Retina (tissue), 1 donor: Measurements from ENCODE around the gene ZNF469.
"Not testable (repeated sequence)": the region's sequence is repeated elsewhere in the genome, so short reads cannot be mapped to it uniquely, and the experiment has no call there.

Experiments used
- DNase-seq: peaks from one replicate; pipeline ENCODE4 v3.0.0-alpha.2; 2016

The ZNF469 gene

DNA sequence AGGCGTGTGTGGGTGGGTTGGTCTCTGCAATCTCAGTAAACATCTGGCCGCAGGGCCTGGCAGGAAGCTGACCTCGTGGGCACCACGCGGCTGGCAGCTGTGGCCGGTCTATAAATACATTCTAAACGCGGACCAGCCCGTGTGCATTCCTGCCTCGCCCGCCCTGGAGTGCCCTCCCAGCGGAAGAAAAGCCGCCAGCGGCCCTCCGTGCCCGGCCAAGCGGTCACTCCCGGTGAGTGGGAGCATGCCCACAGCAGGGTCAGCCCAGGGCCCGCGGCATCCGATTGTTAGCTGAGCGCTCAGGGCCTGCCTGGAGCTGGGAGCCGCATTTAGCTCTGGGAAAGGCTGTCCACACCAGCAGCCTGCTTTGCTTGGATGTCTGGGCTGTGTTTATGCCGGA, 10.3 kb downstream of the ZNF469 start:
- no peak for DNase-seq

DNA sequence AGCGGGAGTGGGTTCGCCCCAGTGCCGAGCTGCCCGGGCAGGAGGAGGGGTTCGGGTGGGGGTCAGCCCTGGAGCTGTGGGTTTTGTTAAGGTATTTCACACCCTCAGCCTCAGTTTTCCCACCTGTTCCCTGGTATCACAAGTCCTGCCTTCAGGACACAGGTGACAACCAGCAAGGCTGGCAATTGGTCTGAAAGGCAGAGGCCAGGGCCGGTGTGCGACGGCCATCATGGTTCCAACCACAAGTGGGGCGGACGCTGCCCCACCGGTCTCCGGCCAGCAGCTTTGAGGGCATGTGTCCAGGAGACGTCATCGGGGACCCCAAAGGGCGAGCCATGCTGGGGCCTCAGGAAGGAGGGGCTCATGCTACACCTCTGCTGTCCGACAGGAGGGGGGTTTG, 10.8 kb downstream of the ZNF469 start:
- DNase-seq, result no peak

DNA sequence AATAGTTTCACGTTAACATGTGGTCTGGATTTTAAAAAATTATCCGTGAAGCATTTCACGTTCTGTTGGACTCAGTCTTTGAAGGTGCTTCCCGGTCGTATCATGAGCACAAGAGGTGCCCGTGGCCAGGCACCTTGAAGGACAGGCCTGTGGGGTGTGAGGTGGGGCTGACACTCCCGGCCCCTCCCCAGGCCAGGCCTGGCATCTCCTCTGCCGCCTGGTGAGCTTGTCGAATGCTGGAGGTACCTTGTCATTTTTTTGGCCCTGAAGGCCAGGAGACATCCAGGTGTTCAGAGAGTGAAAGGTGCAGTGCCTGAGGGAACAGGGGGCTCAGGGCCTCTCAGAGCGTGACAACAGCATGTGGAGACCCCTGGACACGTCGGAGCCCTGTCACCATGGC, 11.7 kb downstream of the ZNF469 start:
- DNase-seq, result no peak

DNA sequence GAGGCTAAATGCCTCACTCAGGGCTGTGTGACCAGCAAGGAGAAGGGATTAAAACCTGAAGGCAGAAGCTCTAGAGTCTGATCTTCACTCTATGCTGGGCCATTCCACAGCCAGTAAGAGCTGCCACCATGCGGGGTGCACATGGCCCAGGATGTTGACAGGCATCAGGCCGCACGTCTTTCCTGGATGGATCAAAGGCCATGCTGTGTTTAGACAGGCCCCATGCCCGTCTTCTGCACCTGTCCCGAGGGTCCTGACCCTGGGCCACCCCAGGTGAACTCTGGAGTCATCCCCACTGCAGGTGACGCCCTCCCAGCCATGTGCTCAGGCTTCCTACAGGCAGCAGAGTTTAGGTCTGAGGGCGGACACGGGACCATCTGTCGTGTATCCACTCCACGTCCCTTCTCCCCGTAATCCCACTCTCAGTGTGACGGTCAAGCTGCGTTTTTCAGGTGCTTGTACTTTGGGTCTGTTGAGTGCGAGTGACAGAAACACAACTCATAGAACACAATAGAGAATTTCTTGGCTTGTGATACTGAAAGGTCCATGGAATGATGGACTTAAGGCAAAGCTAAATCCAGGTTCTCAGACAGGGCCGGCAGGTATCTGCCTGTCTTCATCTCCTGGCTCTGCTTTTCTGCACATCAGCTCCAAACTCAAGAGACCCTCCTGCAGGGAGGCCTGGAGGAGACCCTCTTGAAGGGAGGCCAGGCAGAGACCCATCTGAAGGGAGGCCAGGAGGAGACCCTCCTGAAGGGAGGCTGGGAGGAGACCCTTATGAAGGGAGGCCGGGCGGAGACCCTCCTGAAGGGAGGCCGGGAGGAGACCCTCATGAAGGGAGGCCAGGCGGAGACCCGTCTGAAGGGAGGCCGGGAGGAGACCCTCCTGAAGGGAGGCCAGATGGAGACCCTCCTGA, 13.2 kb downstream of the ZNF469 start:
- no peak for DNase-seq

DNA sequence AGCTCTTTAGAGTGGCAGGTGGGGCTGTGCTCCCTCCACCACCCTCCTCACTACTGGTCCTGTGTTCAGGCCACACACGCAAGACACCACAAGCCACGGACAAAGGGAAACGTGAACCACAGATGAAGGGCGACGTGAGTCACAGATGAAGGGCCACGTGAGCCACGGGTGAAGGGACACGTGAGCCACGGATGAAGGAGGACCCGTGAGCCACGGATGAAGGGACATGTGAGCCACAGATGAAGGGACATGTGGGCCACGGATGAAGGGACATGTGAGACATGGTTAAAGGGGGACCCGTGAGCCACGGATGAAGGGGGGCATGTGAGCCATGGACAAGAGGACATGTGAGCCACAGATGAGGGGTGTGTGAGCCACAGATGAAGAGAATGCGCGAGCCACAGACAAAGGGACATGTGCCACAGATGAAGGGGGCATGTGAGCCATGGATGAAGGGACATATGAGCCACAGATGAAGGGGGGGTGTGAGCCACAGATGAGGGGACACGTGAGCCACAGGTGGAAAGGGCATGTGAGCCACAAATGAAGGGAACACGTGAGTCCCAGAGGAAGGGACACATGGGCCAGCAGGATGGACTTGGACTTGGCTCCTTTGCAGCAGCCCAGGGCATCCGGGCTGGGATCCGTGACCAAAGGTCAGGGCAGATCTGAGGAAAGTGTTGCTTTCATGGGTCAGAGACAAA, 15.6 kb downstream of the ZNF469 start:
- no peak for DNase-seq

DNA sequence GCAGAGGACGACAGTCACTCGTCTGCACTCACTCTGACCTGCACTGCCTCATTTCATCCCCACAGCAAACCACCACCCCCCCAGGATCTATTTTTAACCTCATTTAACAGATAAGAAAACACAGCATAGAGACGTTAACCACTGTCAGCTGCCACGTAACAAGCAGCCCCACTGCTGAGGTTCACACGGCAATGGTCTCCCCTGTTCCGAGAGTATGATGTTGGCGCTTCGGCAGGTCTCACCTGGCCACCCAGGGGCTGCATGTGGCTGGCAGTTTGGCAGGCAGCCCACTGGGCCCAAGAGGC, 16.1 kb downstream of the ZNF469 start:
- DNase-seq, result no peak

DNA sequence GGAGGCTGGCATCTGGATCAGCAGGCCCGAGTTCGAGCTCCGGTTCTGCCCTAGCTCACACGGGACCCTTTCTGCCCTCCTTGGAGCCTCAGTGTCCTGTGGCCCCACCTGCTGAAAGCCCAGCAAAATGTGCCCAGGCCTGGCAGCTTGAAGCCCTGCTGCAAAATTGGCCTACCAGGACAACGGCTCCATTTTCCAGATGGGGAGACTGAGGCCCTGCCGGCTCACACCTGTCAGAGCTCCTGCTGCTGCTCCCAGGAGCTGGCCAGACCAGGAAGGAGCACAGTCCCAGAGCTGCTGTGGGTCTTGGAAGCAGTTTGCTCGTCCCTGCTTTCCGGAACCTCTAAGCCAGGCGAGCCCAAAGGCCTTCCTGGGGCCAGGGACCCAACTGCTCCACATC, 17.4 kb downstream of the ZNF469 start:
- no peak for DNase-seq

DNA sequence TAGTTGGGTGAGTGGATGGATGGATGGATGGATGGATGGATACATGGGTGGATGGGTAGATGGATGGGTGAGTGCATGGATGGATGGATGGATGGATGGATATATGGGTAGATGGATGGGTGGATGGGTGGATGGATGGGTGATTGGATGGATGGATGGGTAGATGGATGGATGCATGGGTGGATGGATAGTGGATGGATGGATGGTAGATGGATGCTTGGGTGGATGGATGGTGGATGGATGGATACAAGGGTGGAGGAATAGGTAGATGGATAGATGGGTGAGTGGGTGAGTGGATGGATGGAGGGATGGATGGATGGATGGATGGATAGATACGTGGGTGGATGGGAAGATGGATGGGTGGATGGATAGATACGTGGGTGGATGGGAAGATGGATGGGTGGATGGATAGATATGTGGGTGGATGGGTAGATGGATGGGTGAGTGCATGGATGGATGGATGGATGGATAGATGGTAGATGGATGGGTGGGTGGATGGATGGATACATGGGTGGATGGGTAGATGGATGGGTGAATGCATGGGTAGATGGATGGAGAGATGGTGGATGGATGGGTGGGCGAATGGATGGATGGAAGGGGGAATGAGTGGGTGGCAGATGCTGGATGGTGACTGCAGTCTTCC, 19.0 kb downstream of the ZNF469 start:
- DNase-seq, result no peak

DNA sequence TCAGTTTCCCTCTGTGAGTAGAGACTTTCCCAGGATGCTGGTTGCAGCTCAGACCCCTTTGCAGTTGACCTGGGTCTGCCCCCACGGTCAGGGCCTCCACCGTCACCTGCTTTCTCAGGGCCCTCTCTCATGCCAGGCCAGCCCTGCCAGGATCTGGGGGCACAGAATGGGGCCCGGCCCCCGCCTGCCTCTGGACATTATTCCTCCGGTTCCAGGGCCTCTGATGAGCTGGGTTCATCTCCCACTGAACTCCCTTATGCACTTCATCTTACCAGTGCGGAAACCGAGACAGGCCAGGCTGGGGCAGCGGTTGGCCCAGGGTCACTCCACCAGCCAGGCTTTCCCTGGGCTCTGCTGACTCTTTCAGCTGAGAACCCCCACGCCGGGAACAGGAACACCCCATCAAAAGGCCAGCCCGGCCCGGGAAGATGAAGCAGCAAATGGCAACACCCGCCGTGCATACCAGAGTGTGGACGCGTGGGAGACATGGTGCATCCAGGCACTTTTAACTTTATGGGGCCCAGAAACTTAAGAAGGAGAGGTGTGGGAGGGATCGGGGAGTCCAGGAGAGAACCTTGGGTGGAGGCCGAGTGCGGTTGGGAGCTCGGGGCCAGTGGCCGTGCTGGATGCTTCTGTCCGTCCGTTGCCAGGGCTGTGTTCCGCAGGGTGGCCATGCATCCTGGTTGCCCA, 19.9 kb downstream of the ZNF469 start:
- DNase-seq, result no peak

DNA sequence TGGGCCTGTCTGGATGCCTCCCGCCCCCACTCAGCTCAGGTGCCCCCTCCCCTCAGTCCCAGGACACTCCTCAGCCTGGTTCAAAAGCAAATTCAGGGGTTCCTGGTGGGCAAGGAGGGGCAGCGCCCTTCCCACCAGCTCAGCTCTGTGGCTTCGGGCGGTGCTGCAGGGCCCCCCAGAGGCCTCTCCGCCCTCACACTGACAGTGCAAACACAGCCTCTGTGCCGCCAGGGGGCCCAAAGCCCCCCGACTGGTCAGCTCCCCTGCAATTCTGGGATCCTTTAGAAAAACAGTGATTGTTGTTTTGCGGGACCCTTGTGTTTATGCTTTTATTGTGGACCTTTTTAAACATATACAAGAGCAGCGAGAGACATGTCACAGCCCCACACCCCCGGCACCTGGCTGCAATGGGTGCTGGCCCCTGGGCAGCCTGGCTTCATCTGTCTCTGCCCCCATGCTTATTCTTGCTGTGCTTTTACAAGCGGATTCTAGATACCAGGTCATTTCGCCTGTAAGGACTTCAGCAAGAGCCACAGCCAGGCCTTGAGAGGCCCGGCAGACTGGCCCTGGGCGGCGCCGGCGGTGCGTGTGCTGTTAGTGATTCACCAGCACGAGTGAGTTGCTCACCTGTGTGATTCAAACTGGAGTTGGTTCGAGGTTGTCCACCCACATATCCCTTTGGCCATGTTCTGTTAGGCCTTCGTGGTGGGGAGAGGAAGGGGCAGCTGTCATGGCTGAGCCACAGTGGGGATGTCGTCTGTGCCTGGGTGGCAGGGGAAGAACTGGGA, 21.2 kb downstream of the ZNF469 start:
- DNase-seq, result no peak

DNA sequence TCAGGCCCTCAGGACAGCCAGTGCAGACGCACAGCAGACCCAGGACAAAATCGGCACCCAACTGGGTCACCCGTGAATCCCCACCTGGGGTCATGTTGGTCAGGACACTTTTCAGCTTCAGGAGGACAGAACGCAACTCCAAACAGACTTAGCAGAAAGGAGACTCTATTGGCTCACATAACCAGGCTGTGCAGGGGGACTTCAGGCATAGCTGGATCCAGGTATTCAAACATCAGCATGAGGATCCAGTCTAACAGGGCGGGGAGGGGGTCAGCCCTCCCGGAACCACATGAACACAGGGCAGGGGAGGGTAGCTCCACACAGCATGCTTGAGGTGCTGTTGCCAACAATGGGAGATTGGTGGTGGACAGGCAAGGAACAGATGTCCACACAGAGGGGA, 22.0 kb downstream of the ZNF469 start:
- no peak for DNase-seq

DNA sequence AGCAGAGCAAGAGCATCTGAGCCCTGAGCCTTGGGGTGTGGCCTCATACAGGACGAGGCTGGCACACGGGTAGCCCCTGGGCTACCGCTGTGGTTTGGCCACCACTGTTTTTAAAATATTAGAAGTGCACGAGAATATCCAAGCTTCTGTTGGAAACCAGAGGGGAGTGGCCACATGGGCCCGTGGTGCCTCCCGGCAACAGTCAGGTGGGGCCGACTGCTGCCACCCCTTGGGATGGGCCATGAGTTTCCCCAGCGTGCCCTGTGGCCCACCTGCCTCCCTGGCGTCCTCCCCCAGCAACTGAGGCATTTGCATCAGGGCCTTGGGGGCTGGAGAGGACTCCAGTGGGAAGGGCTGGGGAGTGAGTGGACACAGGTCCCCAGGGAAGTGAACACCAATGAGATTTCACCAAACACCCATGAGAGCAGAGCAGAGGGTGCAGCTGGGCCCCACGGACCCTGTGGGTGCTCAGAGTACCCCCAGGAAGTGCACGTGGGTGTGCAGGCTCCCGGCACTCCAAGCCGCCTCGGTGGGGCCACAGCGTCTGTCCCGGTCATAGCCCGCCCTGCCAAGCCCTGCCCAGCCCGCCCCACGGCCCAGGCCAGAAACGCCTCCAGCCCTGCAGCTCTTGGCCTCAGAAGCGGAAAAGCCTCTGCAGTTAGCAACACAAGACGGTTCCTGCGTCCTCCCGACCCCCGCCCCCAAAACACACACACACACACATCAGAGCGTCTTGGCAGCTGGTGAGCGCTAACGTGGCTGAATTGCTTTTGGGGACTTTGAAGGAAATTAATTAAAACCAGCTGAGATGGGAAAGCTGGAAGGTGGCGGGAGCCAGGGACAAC, 22.7 kb downstream of the ZNF469 start:
- no peak for DNase-seq

DNA sequence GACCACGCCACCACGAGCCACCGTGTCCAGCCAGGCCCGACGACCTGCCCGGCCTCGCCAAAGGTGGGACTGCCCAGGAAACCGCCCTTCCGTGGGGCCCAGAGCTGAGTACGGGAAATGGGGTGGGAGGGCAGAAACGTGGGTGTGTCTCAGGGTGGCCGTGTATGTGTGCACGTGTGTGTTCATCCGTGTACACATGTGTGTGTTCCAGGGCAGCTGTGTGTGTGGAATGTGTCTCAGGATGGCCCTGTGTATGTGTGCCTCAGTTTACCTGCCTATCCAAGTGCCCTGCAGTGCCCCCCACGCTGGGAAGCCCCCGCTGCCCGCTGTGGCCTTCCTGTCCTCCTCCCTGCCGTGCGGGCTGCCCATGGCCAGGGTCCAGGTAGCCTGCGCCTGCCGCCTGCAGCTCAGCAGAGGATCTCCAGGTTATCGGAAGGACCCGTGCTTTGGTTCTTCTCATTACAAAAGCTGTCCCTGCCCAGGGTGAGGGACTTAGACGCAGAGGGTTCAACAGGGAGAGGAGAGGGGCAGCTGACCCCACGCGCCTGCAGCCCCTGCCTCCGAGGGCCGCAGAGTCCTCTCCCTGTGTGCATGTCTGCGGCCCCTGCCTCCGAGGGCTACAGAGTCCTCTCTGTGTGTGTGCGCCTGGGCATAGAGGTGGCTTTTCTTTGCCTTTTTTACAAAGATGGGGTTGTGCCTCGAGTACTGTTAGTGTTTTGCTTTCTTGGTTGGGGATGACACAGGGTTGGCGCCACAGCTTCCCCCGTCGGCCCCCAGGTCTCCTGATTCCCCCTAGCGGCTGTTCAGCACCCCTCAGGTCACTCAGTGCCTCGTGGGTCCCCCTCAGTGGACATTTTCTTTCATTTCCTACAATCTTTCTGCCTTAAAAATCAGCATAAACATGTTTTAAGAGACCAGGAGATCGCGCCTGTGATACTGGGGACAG, 23.6 kb downstream of the ZNF469 start:
- no peak for DNase-seq

DNA sequence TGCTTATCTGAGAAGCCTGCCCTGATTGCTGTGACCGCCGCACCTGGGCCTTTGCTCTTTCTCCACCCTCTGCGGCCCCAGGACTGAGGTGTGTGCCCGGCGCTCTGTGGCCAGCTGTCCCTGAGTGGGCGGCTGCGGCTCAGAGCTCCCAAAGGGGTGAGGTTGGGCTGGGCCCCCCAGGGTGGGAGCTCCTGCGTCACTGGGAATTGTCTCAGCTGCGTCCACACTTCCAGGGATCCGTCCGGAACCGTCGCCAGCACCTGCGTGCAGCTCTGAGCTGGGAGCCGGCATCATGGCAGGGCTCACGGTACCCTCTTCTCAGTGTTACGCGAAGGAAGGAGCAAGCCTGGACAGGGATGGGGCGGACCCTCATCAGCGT, 24.3 kb downstream of the ZNF469 start:
- DNase-seq, result no peak

DNA sequence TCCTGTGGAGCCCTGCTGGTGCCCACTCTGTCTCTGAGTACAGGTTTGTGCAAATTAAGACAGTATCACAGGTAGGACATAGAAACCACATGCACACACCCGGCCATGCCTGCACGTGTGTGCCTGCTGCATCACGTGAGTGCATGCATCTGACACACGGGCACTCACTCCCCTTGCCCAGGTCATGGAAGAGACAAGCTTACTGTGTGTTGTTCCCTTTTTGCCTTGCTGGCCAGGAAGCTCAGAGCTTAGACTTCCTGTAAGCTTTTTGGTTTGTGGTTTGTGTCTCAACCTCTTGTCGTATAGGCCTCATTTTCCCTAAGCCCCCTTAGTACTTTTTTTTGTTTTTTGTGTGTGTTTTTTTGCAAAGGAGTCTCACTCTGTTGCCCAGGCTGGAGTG, 25.0 kb downstream of the ZNF469 start:
- DNase-seq, result no peak

DNA sequence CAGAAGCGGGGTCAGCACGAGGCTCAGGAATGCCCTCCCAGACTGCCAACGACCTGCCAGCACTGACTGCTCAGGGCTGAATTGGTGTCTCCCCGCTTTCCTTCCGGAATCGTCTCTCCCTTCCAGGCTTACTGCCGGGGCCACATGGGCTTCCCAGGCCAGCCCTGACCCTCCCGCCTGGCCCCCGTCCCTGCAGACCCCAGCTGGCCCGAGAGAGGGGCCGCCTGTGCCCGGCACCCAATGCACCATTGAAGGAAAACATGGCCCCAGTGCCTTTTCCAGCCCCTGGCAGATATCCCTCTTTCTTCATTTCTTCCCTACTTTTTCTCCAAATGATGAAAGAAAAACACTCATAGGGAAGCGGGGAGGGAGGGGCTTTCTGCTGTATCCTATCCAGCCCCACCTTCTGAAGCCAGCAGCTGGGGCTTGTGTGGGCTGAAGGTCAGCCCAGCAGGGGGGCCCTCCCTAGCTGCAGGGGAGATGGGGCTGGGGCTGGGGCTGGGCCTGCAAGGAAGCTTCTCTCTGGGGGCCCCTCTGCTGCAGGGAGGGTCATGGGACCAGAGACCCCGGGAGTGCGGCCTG, 25.9 kb downstream of the ZNF469 start:
- no peak for DNase-seq

DNA sequence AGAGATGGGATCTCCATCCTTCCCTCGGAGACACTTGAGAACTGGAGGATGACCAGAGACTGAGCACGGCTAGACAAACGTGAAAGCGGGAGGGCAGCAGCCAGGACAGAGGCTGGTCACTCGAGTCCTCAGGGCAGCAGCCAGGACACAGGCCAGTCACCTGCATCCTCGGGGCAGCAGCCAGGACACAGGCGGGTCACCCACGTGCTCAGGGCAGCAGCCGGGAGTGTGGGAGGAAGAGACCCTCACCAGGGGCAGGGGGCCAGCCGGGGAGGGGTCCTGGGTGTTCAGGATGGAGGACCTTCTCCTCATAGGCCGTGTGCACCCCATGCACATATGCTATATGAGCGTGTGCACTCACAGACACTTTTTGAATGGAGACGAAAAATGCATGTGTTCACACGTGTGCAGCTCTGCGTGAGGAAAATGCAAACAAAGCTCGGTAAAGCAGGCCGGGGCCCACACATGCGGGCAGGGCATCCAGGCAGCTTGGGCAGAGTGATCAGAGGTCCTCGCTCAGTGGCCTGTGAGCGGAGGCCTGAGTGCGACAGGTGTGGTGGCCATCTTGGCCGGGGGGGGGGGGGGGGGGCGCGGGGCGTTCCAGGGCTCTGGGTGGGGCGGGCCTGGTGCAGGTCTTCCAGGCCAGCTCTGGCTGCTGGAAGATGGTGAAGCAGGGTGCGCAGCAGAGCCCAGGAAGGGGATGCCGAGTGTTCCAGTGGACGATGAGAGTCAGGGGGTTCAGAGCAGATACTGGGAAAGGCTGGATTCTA, 26.7 kb downstream of the ZNF469 start:
- no peak for DNase-seq

DNA sequence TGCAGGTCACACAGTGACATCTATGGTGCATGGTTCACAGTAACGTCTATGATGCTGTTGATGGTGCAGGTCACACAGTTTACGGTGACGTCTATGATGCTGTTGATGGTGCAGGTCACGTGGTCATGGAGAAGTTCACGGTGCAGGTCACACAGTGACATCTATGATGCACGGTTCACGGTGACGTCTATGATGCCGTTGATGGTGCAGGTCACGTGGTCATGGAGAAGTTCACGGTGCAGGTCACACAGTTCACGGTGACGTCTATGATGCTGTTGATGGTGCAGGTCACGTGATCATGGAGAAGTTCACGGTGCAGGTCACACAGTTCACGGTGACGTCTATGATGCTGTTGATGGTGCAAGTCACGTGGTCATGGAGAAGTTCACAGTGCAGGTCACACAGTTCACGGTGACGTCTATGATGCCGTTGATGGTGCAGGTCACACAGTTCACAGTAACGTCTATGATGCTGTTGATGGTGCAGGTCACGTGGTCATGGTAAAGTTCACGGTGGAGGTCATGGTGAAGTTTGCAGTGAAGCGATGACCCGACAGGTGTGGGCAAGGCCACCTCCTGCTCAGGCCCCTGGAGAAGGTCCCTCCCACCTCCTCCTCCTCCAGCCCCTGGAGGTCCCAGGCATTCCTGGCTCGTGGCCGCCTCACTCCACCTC, 27.7 kb downstream of the ZNF469 start:
- not testable (repeated sequence) for DNase-seq
